Breast epithelium (tissue), 3 donors: ENCODE data around the gene UBALD1.

Experiments used
- POLR2A ChIP-seq: fragments of 450-650 bp; IDR thresholded peaks from one replicate; pipeline ENCODE4 v1.6.1; 2016; ENCODE audit warnings: antibody characterized with exemption, mild to moderate bottlenecking, moderate library complexity
- TF ChIP-seq, protein P1 (sequence below), 3 donors: fragments of 450-650 bp; IDR thresholded peaks; one replicate each; pipeline ENCODE4 v1.5.1; 2016 to 2017; ENCODE audit warnings: antibody characterized with exemption in 3 of 3, mild to moderate bottlenecking in 3 of 3, moderate library complexity in 3 of 3

DNA sequence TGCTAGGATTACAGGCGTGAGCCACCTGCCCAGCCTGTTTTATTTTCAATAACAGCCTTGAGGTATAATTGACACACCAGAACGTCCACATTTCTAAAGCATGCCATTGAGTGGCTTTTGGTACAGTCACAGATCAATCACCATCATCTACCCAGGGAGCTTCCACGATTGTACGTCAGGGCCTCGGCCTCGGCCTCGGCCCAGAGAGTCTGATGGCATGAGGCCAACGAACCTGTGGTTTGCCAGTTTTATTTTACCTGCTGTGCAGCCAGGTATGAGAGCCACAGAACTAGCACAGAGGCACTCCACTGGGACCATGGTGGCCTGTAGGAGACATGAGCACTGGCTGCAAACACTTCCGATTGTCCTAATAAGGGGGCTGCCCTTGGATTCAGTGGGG is 8.3 kb downstream of the UBALD1 start:
- TF ChIP-seq, protein P1, sequence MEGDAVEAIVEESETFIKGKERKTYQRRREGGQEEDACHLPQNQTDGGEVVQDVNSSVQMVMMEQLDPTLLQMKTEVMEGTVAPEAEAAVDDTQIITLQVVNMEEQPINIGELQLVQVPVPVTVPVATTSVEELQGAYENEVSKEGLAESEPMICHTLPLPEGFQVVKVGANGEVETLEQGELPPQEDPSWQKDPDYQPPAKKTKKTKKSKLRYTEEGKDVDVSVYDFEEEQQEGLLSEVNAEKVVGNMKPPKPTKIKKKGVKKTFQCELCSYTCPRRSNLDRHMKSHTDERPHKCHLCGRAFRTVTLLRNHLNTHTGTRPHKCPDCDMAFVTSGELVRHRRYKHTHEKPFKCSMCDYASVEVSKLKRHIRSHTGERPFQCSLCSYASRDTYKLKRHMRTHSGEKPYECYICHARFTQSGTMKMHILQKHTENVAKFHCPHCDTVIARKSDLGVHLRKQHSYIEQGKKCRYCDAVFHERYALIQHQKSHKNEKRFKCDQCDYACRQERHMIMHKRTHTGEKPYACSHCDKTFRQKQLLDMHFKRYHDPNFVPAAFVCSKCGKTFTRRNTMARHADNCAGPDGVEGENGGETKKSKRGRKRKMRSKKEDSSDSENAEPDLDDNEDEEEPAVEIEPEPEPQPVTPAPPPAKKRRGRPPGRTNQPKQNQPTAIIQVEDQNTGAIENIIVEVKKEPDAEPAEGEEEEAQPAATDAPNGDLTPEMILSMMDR (IDR thresholded peaks at IDR 0.05): no peak
- no peak for TF ChIP-seq POLR2A
